ENCODE data around the gene APCDD1L. TPM values are rescaled to one million over a fixed set of nuclear protein-coding genes. Genes with fewer than 3 reads are reported as not detected.

APCDD1L gene
- total and polyA plus RNA-seq, 7 donors: 0.03 to 1.2 (median 0.14) TPM

- TF ChIP-seq CTCF (IDR thresholded peaks at IDR 0.05): no peak
- Histone ChIP-seq H3K9me3 (no peaks in the 10 kb centered on the region), H3K36me3 (ENCODE audit: insufficient read depth in 1 of 2, low read depth in 1 of 2) (no peaks in the 10 kb centered on the region), H3K27ac (no peak overlapping the region), H3K4me3 (no peak overlapping the region), H3K4me1 (no peaks in the 10 kb centered on the region), H3K27me3 (ENCODE audit: insufficient read depth in 3 of 3, low read length in 2 of 3) (peaks cover 0 to 3% (median 0%) of the 10 kb centered on the region in 3 donors)
- intact Hi-C loops (cut with DNase I): no loop called here
- DNase-seq (no peak), ATAC-seq (no peak)
- 94 to 97% (median 95%) methylated on average over 6 of the region's 6 CpGs for WGBS, 3 donors
Observed at GRCh38 chr20:58496429-58496769, 18.8 kb downstream of the APCDD1L start.

GRCh38 chr20:58495623-58496428, 19.4 kb downstream of the APCDD1L start:
- no peak for ATAC-seq
- DNase-seq: no peak
- Histone ChIP-seq H3K4me3 (no peak overlapping the region), H3K27me3 (ENCODE audit: insufficient read depth in 3 of 3, low read length in 2 of 3) (peaks cover 0 to 3% (median 0%) of the 10 kb centered on the region in 3 donors), H3K27ac (no peak overlapping the region), H3K4me1 (no peaks in the 10 kb centered on the region), H3K36me3 (ENCODE audit: insufficient read depth in 1 of 2, low read depth in 1 of 2) (no peaks in the 10 kb centered on the region), H3K9me3 (no peaks in the 10 kb centered on the region)
- intact Hi-C loops (cut with DNase I): no loop called here
- no peak for TF ChIP-seq CTCF (IDR thresholded peaks at IDR 0.05)
- WGBS, 3 donors: 93 to 94% (median 93%) methylated on average over 15 of the region's 15 CpGs

- TF ChIP-seq CTCF (IDR thresholded peaks at IDR 0.05): no peak
- DNase-seq (no peak), ATAC-seq (no peak)
- no peak overlapping the region for H3K27ac ChIP-seq
- intact Hi-C loops (cut with DNase I): no loop called here
- H3K9me3 ChIP-seq: no peaks in the 10 kb centered on the region
- WGBS, 3 donors: 89 to 91% (median 90%) methylated on average over 13 of the region's 13 CpGs
- no peaks in the 10 kb centered on the region for H3K36me3 ChIP-seq (ENCODE audit: insufficient read depth in 1 of 2, low read depth in 1 of 2)
- H3K4me3 ChIP-seq: no peak overlapping the region
- peaks cover 0 to 3% (median 0%) of the 10 kb centered on the region in 3 donors for H3K27me3 ChIP-seq (ENCODE audit: insufficient read depth in 3 of 3, low read length in 2 of 3)
- no peaks in the 10 kb centered on the region for H3K4me1 ChIP-seq
Observed at GRCh38 chr20:58494923-58495622, 20.1 kb downstream of the APCDD1L start.

GRCh38 chr20:58492795-58493524, 22.2 kb downstream of the APCDD1L start:
- peaks cover 4% of the 10 kb centered on the region for H3K9me3 ChIP-seq
- no peak for DNase-seq
- WGBS, 3 donors: 74 to 90% (median 80%) methylated on average over 4 of the region's 4 CpGs

More at GRCh38 chr20:58492795-58493524, 22.2 kb downstream of the APCDD1L start:
- ATAC-seq: no peak
- no peak overlapping the region for H3K4me3 ChIP-seq
- no peaks in the 10 kb centered on the region for H3K36me3 ChIP-seq (ENCODE audit: insufficient read depth in 1 of 2, low read depth in 1 of 2)
- TF ChIP-seq CTCF (IDR thresholded peaks at IDR 0.05): no peak
- no peaks in the 10 kb centered on the region for H3K4me1 ChIP-seq
- no peak overlapping the region for H3K27ac ChIP-seq
- H3K27me3 ChIP-seq (ENCODE audit: insufficient read depth in 3 of 3, low read length in 2 of 3): peaks cover 0 to 3% (median 0%) of the 10 kb centered on the region in 3 donors
- intact Hi-C loops (cut with DNase I): no loop called here
